ENCODE measurements around the gene SGIP1.
"Not testable (repeated sequence)": the region's sequence is repeated elsewhere in the genome, so short reads cannot be mapped to it uniquely, and the experiment has no call there.

GRCh38 chr1:66734531-66734930 is 200.6 kb downstream of the SGIP1 start:
- not testable (repeated sequence) for TF ChIP-seq CTCF (IDR thresholded peaks at IDR 0.05; ENCODE audit: extremely low read depth in 1 of 2, insufficient read depth in 1 of 2, low read depth in 1 of 2, low read length in 2 of 2); POLR2A (IDR thresholded peaks at IDR 0.05; ENCODE audit: low read depth, low read length); MAX (IDR thresholded peaks at IDR 0.05; ENCODE audit: insufficient read depth, insufficient read length); JUN (IDR thresholded peaks at IDR 0.05; ENCODE audit: borderline replicate concordance, insufficient read depth, insufficient read length, low read depth); EZH2 (IDR thresholded peaks at IDR 0.05; ENCODE audit: borderline replicate concordance, low read depth, low read length, severe bottlenecking); FOS (IDR thresholded peaks at IDR 0.05; ENCODE audit: borderline replicate concordance, insufficient read depth, low read length); POLR2AphosphoS5 (IDR thresholded peaks at IDR 0.05; ENCODE audit: insufficient read depth, low read depth, low read length)
